ENCODE results near the gene KRT84.

DNA sequence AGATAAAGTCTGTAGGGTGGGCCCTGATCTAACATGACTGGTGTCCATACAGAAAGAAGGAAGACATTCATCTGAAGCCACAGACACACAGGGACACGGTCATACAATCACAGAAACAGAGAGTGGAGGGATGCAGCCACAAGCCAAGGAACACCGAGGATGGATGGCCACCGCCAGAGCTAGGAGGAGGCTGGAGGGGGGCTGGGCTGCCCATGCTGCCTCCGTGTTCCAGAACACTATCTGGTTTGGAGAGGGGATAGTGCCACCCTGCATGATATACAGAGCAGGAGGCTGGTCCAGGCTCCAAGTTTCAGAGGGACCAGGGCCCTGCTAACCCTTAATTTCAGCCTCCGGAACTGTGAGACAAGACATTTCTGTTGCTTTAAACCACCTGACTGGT lies 40.0 kb upstream of the KRT84 start:
- TF ChIP-seq, protein P1, sequence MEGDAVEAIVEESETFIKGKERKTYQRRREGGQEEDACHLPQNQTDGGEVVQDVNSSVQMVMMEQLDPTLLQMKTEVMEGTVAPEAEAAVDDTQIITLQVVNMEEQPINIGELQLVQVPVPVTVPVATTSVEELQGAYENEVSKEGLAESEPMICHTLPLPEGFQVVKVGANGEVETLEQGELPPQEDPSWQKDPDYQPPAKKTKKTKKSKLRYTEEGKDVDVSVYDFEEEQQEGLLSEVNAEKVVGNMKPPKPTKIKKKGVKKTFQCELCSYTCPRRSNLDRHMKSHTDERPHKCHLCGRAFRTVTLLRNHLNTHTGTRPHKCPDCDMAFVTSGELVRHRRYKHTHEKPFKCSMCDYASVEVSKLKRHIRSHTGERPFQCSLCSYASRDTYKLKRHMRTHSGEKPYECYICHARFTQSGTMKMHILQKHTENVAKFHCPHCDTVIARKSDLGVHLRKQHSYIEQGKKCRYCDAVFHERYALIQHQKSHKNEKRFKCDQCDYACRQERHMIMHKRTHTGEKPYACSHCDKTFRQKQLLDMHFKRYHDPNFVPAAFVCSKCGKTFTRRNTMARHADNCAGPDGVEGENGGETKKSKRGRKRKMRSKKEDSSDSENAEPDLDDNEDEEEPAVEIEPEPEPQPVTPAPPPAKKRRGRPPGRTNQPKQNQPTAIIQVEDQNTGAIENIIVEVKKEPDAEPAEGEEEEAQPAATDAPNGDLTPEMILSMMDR (IDR thresholded peaks at IDR 0.05), result no peak
- TF ChIP-seq EZH2phosphoT487 (IDR thresholded peaks at IDR 0.05) (no peak), EZH2 (IDR thresholded peaks at IDR 0.05) (no peak)

All from neural progenitor cell (in vitro differentiated cells).